CD4-positive, alpha-beta T cell treated with Interleukin-10 for 1 hour (primary cell): ENCODE measurements around the gene PSMG3.

ENCODE experiments used
- DNase-seq: peaks from one replicate; pipeline ENCODE4 v3.0.0-alpha.2; 2020

Gene PSMG3

DNA sequence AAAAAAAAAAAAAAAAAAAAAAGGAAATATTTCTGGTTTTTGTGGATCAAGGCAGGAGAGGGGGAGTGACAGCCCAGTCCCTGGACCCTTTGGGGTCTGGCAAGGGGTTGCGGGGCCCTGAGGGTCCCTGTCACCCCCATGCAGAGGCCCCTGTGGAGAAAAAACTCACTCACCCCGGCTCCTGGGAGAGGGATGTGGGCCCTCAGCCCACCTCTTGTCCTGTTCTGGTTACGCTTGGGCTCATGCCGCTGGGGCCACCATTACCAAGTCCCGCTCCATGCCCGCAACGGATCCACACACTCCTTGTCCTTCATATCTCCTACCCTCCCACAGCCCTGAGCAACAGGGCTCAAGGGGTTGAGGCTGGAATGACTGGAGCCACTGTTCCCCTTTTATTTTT, 12.8 kb downstream of the PSMG3 start:
- no peak for DNase-seq

GRCh38 chr7:1555813-1556543, 13.9 kb downstream of the PSMG3 start, which contains the start of gene TMEM184A:
Gene TMEM184A (minus strand): TSS chr7:1556205. CDS start chr7:1555484, 721 bp downstream.
- peak; percentile 45 for DNase-seq

DNA sequence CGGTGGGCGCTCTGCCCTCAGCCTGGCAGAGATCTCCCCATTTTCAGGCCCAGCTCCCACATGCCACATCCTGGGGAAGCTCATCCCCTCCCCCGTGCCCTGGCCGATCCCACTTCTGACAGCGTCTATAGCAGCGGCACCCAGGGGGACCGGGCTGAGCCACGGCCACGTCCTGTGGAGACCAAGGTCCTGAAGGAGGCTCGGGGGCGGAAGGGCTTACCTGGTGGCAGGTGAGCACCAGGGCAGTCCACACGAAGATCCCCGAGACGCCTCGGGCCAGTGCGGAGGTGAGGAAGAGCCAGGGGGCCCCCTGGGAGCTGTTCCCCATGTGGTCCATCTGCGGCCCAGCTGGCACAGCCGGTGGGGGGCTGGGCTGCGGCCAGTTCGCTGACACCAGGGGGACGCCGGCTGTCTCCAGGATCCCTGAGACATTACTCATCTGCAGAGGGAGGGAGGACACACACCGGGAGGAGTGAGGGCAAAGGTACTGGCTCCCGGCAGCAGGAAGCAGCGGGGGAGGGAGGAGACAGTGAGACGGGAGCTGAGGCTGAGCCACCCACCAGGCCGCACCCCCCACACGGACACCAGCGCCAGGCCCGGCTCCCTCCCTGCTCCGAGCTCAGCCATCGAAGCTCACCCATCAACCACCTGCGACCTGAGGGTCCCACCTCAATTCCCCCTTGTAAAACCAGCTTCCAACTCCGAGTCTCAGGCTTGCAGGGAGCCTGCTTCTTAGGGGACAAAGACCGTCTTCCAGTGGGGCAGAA, 14.6 kb downstream of the PSMG3 start:
- DNase-seq, result no peak

- DNase-seq, result no peak
These were observed 15.3 kb downstream of the PSMG3 start for GRCh38 chr7:1554333-1555045.

DNA sequence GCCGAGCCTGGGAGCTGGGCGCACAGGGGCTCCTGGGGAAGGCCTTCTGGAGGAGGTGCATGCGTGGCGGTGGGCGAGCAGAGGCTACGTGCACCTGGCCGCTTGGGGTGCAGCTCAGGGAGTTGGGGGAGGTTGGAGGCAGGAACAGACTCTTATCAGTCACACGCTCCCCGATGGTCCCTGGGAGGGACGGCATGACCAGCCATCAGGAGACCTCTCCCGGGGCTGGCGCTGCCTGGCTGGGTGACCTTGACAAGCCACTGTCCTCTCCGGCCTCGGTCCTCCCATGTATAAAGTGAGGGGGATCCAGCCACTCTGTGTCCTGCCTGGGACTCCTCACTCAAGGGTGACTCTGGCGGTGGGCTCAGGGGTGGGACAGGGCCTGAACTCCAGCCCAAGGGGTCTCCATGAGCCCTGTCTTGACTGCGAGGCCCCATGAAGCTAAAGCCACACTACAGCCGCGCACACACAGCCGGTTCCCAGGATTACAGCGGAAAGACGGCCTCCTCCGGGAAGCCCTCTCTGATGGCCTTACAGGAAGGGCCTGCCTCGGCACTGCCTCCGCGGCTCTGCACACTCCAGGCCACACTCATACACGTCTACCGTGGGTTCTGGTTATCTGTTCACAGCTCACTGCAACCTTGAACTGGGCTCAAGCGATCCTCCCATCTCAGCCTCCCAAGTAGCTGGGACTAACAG, 16.2 kb downstream of the PSMG3 start:
- DNase-seq, result no peak

DNA sequence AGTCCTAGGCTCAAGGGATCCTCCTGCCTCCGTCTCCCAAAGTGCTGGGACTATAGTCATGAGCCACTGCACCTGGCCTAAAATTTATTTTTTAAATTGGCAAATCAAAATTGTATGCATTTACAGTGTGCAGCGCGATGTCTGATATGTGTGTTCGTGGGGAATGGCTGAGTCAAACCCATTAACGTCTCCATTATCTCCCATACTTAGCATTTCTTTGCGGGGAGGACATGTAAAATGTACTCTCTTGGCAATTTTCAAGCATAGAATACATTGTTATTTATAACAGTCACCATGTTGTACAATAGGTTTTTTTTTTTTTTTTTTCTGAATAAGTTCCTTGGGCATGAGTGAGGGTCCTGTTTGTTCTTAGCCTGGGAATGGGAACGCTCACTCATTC, 17.6 kb downstream of the PSMG3 start:
- DNase-seq, result no peak

DNA sequence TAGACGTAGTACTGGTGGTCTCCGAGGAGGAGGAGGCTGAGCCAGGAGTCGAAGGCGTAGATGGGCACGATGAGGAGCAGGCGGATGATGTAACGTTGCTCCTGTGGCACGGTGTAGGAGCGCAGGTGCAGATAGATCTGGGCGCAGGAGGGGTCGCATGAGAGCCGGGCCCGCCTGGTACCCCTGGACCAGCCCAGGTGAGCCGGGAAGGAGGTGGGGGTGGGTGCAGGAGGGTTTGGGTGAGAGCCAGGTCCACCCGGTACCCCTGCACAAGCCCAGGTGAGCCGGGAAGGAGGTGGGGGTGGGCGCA, 19.0 kb downstream of the PSMG3 start:
- no peak for DNase-seq

- no peak for DNase-seq
These were observed 19.6 kb downstream of the PSMG3 start for GRCh38 chr7:1550005-1550845.

GRCh38 chr7:1549357-1550004, 20.4 kb downstream of the PSMG3 start:
- no peak for DNase-seq

DNA sequence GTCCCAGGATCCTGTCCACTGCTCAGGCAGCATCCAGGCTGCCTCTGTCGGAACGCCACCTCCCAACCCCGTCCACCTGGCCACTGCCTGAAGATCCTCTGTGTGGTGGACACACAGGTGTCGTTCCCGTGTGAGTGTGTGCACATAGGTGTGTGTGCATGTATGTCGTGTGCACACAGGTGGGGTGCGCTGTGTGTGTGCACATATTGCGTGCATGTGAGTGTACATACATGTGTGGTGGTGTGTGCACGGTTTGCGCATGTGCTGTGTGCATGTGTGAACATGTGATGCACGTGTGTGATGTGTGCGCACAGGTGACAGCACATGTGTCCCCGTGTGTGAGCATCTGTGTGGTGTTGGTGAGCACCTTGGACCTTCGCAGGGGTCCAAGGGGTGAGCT, 20.9 kb downstream of the PSMG3 start:
- no peak for DNase-seq

DNA sequence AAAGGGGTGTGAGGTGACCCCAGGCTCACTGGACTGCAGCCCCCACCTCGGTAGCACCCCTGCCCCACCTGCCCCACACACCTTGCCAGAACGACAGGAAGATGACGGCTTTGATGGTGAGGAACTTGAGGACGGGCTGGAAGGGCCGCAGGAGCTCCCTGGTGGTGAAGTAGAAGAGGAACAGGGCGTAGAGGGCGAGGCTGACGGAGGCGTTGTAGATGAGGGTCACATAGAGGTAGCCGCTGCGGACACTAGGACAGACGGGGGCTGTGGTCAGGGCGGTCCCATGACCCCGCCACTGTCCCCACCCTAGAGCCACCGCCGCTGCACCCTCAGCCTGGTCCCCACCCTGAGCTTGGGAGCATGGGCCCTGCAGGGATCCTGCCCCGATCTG, 21.4 kb downstream of the PSMG3 start:
- DNase-seq, result no peak

GRCh38 chr7:1547777-1548437, 21.9 kb downstream of the PSMG3 start:
- DNase-seq, result no peak

DNA sequence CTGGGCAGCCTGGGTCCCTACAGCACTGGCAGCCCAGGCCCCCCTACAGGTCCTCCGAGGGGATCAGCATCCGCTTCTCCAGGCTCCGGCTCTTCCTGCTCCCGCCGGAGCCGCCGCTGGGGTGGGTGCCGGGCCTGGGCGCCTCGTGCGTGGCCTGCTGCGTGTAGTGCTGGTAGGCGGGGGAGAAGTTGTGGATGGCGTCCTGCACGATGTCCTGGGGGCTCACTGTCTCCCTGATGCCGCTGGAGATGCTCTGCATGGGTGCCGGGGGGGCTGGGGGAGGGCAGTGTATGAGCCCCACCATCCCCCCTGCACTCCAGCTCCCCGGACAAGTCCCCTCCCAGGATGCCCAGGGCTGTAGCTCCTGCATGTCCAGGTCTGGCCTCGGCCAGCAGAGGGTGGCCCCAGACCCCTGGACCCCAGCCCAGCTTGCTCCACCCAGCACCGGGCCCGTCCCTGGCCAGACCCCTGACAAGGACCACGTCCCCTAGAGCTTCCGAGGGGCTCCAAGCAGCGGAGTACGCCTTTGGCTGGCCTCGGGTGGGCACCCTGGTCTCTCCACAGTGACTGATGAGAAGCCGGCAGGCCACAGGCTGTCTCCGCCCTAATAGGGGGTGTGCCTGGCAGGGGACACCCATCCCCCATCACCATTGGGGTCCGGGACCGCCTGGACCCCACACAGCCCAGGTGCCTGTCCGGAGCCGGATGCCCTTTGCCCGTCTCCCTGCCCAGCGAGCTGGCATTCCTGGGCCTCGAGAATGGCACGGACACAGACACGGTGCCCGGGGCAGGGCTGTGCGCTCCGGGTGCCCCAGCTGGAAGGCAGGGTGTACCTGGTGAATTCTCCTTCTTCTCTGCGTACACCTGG, 22.7 kb downstream of the PSMG3 start:
- no peak for DNase-seq

DNA sequence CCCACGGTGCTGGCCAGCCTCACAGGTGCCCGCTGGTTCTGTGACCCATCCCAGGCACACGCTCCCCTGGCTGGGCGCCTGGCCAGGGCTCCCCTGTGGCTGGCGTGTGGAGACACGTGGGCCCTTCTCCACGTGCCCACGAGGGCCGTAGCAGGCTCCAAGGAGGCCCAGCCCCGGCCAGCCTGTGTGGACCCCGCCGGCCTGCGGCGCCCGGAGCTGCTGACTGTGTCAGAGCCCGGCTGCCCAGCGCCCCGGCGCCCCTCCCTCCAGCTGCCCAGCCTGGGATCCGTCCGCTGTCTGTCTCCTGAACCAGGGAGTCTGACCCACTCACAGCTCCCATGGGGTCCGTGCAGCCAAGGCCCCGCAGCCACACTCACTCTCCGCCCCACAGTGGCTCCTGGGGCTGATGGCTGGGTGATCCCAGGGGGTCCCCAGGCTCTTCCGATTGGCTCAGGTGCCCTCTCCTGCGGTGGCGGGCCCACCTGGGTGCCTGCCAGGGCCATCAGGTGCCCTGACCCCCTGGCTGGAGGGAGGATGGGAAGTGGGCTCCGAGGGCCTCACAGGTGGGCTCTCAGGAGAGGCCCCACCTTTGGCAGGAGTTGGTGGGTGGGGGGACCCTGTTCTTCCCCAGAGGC, 23.4 kb downstream of the PSMG3 start:
- no peak for DNase-seq

GRCh38 chr7:1545417-1546246, 24.2 kb downstream of the PSMG3 start:
- no peak for DNase-seq

DNA sequence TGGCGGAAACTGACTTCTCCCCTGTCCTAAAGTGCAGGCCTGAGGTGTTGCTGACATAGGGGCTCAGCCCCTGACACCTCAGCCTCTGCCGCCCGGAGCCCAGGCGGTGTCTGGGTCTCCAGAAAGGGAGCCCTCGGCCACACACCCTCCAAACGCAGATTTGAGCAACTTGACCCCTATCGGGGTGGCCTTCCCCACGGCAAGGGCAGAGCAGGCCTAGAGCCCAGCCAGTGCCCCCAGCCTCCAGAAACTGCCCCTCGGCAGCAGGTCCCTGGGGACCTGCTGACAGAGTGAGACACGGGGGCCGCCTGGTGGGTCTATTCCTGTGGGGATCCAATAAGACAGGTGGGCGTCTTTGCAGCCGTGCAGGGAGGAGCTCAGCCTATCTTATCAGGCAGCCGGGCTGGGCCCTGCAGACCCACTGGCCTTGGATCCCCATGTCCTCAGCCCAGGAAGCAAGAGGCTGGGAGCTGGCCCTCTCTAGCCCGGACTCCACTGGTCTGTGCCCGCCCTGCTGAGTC, 24.9 kb downstream of the PSMG3 start:
- no peak for DNase-seq

GRCh38 chr7:1544178-1544895, 25.5 kb downstream of the PSMG3 start:
- DNase-seq, result no peak

DNA sequence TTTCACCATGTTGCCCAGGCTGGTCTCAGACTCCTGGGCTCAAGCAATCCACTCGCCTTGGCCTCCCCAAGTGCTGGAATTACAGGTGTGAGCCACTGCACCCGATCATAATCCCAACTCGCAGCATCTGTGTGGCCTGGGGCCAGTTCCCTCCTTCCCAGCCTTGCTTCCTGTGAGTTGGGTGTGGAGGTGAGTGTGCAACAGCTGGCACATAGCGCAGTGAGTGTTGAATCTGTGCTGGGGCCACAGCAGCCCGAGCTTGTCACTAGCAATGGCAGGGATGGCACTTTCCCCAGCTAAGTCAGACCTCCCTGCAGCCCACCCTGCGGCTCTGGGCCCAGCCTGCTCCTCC, 26.0 kb downstream of the PSMG3 start:
- DNase-seq, result no peak
